Measurements from ENCODE around the gene FABP3. TPM values are rescaled to one million over a fixed set of nuclear protein-coding genes. Genes with fewer than 3 reads are reported as not detected.

Gene FABP3
- total RNA-seq, result 1 to 10 TPM in 1 of 2 donors, not detected in 1; 1.0 TPM

DNA sequence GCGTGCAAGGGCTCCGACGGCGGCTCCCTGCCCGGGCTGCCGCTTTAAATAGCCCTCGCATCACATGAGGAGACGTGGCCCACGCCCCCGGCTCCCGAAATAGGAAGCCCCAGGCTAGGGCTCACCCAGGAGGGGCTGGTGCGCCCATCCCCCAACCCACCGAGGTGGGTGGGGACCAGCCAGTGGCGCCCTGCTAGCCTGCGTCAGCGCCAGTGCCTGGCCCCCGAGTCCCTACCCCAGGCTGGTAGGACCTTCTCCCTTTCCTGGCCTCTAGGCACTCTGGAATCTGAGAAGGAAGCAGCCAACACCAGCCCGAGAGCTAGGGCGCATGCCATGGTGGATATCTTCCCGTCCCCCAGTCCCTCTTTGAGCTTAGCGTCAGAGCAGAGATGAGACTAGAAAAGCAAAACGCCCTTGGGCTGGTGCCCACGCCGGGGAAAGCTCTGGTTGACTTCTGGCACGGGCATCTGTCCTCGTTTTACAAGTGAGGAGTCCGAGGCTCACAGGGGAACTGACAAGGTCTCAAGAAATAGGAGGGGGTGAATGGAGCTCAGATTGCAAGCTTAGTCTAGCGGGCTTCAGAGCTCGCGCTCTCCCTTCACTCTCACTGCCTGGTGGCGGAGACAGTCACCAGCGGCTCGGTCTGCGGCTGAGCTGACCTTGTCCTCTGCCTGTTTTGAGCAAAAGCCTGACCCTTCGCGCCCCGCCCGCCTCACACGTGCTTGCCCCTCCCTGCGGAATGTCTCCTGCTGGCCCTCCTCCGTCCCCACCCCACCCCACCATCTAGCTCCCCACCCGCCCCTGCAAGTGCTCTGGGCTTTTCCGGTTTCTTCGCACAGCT lies at the start of gene FABP3:
TSS of gene FABP3 (minus strand) at position 21 of the 841 bp plus-strand sequence. CDS start 62 bp downstream, outside the sequence.
- TF ChIP-seq, protein P1, sequence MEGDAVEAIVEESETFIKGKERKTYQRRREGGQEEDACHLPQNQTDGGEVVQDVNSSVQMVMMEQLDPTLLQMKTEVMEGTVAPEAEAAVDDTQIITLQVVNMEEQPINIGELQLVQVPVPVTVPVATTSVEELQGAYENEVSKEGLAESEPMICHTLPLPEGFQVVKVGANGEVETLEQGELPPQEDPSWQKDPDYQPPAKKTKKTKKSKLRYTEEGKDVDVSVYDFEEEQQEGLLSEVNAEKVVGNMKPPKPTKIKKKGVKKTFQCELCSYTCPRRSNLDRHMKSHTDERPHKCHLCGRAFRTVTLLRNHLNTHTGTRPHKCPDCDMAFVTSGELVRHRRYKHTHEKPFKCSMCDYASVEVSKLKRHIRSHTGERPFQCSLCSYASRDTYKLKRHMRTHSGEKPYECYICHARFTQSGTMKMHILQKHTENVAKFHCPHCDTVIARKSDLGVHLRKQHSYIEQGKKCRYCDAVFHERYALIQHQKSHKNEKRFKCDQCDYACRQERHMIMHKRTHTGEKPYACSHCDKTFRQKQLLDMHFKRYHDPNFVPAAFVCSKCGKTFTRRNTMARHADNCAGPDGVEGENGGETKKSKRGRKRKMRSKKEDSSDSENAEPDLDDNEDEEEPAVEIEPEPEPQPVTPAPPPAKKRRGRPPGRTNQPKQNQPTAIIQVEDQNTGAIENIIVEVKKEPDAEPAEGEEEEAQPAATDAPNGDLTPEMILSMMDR (IDR thresholded peaks at IDR 0.05), result no peak
- TF ChIP-seq POLR2A (IDR thresholded peaks at IDR 0.05), result peak; percentile 26 to 65 (median 61)
- peak within 1 kb of the TSS; percentile 68 to 76 (median 75) for H3K27ac ChIP-seq
- DNase-seq, result peak; percentile 70 to 83 (median 80)
- ATAC-seq, result peak; percentile 78
- no peaks in the 10 kb centered on the region for H3K9me3 ChIP-seq
- no peaks in the 10 kb centered on the region for H3K27me3 ChIP-seq
- no peak within 1 kb of the TSS for H3K4me3 ChIP-seq
- intact Hi-C loops (cut with DNase I), result no loop called here
- H3K4me1 ChIP-seq, result peaks cover 45% of the 10 kb centered on the region
- no peaks in the 10 kb centered on the region for H3K36me3 ChIP-seq (replicated peaks in 1 of 2; ENCODE audit: insufficient read depth in 1 of 2, low read depth in 2 of 2)
- WGBS, 2 donors, result 0 to 10% methylated on average over 20 to 44 of the region's 44 CpGs

DNA sequence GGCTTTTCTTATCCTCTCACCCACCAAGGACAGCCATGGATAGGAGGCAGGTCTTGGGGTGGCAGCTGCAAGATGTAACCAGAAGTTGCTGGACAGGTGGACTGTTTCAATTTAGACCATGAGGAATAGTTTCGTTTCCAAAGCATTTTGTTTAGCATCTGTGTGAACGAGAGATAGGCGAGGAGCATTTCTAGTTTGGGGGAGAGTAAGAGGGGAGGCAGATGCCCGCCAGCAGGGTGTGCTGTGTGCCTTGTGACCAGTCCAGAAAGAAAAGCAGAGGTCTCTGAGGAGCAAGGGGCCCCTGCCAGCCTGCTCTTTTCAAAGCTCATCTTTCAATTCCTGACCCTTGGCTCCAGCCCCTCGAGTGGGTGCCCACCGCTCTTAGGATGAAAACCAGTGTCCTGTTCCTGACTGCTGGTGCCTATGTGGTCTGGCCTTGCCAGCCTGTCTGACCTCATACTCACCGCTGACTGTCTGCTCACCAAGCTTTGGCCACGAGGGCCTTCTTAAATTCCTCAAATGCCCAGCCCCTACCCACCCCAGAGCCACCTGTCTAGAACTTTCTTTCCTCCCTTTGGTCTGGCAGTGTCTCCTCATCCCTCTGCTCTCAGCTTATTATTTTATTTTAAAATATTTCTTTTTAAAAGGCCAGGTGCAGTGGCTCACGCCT lies 48.6 kb upstream of the FABP3 start:
- Histone ChIP-seq H3K4me3 (no peak overlapping the region), H3K4me1 (peaks cover 4% of the 10 kb centered on the region), H3K9me3 (no peaks in the 10 kb centered on the region), H3K36me3 (replicated peaks in 1 of 2; ENCODE audit: insufficient read depth in 1 of 2, low read depth in 2 of 2) (no peaks in the 10 kb centered on the region), H3K27ac (no peak overlapping the region), H3K27me3 (no peaks in the 10 kb centered on the region)
- 69 to 77% methylated on average over 9 of the region's 9 CpGs for WGBS, 2 donors
- intact Hi-C loops (cut with DNase I), result loop anchor here (10.0 kb wide), 1 partner anchor 123 kb away; no protein-coding TSS in a partner anchor
- DNase-seq, result peak in 1 of 4 donors; percentile 32
- ATAC-seq, result no peak
- TF ChIP-seq, protein P1 (IDR thresholded peaks at IDR 0.05), result peak in 2 of 7 experiments; percentile 13 to 14
- no peak for TF ChIP-seq POLR2A (IDR thresholded peaks at IDR 0.05)

DNA sequence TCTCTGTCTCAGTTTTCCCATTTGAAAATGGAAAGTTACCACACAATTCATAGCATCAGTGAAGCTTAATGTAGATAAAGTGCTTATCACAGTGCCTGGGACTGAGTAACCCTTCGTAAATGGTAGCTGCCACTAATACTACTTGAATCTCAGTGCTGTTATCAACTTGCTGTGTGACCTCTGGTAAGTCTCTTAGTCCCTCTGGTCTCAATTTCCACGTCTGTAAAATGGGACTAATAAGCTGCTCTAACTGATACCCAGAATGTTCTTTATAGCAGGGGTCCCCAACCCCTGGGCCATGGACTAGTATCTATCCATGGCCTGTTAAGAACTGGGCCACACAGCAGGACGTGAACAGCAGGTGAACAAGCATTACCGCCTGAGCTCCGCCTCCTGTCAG lies 47.8 kb upstream of the FABP3 start:
- no peaks in the 10 kb centered on the region for H3K9me3 ChIP-seq
- peaks cover 4% of the 10 kb centered on the region for H3K4me1 ChIP-seq
- intact Hi-C loops (cut with DNase I), result loop anchor here (10.0 kb wide), 1 partner anchor 124 kb away; no protein-coding TSS in a partner anchor
- TF ChIP-seq POLR2A (IDR thresholded peaks at IDR 0.05), result no peak
- no peak for DNase-seq
- H3K4me3 ChIP-seq, result no peak overlapping the region
- H3K36me3 ChIP-seq (replicated peaks in 1 of 2; ENCODE audit: insufficient read depth in 1 of 2, low read depth in 2 of 2), result no peaks in the 10 kb centered on the region
- no peak for ATAC-seq
- no peaks in the 10 kb centered on the region for H3K27me3 ChIP-seq
- WGBS, 2 donors, result 68 to 85% methylated on average over 3 to 5 of the region's 5 CpGs
- no peak overlapping the region for H3K27ac ChIP-seq

DNA sequence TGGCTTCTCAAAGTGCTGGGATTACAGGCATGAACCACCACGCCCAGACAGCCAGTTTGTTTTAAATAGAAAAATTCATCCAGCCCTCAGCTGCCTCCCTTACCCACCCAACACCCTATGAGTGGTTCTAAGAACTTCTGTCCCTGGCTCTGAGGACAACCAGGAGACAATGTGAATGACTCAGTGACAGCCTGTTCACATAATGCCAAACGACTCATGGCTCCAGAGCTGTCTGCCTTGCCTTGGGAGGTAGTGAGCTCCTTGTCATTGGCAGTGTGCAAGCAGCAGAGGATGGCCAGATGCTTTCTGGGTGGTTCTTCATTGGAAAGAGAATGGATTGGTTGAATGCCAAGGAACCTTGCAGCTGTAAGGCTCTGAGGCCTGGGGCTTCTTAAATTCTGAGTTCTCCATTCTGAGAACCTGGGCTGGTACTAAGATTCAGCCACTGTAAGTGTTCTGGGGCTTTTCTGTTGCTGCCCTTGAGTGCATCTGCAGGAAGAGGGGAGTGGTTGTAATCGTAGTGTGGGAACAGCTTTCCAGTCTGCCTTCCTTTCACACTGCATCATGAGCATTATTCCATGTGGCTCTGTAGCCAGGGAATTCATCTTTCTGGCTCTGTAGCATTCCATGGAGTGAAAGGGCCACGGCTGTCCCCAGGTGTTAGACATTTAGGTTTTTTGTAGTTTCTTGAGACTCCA lies 45.9 kb upstream of the FABP3 start:
- peaks cover 14% of the 10 kb centered on the region for H3K4me1 ChIP-seq
- ATAC-seq, result no peak
- WGBS, 2 donors, result 68 to 70% methylated on average over 4 of the region's 4 CpGs

More for the DNA sequence above, 45.9 kb upstream of the FABP3 start:
- TF ChIP-seq, protein P1 (IDR thresholded peaks at IDR 0.05), result no peak
- TF ChIP-seq POLR2A (IDR thresholded peaks at IDR 0.05), result no peak
- no peak overlapping the region for H3K4me3 ChIP-seq
- H3K27me3 ChIP-seq, result no peaks in the 10 kb centered on the region
- H3K9me3 ChIP-seq, result no peaks in the 10 kb centered on the region
- DNase-seq, result no peak
- intact Hi-C loops (cut with DNase I), result no loop called here
- no peak overlapping the region for H3K27ac ChIP-seq
- no peaks in the 10 kb centered on the region for H3K36me3 ChIP-seq (replicated peaks in 1 of 2; ENCODE audit: insufficient read depth in 1 of 2, low read depth in 2 of 2)
